Measurements from ENCODE around the gene SCCPDH. TPM values are rescaled to one million over a fixed set of nuclear protein-coding genes. Genes with fewer than 3 reads are reported as not detected.

The SCCPDH gene
- total RNA-seq, 1 donor from 2014 or later = 46.8 TPM

DNA sequence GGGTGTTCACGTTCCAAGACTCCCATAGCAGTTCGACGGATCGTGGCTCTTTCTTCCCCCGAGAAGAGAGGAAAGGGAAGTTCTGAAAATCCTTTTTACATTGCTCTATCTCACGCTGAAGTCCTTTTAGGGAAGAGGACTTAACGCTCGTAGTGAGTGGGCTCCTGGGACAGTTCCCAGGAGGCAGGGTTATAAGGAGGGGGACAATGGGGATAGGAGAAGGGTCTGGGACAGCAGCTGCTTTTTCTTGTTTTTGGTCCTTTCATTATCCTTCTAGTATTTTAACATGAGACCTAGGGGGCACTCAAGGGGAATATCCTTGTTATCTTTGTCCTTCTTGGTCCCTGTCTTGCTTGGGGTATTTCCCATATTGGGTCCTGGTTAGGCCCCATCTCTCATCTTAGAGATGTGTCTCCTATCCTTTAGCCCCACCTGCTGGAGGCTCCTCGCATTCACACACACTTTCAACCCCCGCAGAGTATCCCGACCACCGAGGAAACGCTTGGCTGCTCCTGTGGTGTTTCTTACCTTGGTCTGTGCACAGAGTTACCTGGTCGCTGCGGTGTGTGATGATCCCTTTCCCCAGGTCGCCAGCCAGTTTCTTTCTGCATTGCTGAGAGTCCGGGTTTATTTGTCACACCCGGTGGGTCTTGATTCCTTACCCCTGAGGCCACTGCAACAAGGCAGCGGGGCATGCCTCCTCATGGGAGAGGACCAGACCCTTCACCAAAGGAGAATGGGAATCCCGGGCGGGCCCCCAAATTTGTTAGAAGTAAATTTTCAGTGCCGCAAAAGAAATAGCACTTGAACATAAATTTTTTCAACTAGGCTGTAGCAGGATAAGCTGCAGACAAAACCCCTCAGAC lies 29.7 kb downstream of the SCCPDH start:
- DNase-seq = peak; percentile 79

DNA sequence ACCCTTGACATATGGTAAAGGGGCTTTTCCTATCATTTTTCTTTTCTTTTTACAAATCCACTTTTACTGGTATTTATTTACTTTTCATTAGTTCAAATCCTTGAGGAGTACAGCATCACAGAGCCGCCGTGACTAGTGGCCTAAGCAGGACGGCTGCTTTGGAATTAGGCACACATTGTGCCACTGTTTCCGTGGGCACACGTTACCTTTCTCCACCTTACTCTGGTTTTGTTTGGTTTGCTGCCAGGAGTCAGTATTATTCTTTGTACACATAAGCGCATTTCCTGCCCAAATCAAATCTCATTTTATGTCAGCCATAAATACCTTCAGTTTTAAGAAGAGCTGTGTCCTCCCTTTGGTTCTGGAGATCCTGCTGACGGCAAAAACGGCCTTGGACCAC lies 31.2 kb downstream of the SCCPDH start:
- DNase-seq = no peak

DNA sequence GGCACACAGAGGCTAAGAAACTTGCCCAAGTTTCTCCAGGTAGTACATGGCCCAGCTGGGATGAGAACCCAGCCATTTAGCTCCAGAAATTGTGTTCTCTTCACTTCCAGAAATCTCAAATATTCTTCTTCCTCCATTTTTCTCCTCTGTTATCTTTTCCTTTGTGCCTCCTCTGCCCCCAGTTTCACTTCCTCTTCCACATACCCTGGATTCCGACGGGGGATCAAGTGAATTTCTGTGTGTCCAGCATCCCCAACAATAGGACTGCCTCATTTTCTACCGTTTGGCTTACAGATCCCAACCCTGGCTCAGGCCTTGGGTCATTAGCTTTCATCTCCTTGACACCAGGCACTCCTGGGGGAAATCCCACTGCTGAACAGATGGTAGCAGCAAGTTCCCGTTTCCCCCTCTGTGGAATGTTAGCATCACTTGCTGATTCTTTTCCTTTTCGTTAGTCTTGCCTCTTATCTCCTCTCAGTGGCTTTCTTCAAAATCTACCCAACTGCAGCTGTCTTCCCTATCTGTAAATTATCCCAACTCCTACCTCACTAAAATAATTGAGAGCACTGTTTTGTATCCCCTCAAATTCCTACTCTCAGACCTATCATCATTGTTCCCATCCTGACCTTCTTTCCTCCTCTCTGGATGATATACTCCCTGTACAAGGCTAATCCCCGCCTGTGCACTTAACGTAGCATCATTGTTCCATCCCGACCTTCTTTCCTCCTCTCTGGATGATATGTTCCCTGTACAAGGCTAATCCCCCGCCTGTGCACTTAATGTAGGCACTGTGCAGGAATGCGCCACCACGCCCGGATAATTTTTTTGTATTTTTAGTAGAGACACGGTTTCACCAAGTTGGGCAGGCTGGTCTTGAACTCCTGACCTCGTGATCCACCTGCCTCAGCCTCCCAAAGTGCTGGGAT lies 36.5 kb downstream of the SCCPDH start:
- no peak for DNase-seq

DNA sequence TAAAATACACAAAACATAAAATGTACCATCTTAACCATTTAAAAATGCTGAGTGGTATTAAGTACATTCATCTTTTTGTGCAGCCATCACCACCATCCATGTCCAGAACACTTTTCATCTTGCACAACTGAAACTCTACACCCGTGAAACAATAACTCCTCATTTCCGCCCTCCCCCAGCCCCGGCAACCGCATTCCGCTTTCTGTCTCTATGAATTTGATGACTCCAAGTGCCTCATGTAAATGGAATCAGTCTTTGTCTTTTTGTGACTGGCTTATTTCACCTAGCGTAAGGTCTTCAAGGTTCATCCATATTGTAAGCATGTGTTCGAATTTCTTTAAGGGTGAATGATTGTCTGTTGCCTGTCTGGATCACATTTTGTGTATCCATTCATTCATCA lies 37.2 kb downstream of the SCCPDH start:
- peak; percentile 27 for DNase-seq

DNA sequence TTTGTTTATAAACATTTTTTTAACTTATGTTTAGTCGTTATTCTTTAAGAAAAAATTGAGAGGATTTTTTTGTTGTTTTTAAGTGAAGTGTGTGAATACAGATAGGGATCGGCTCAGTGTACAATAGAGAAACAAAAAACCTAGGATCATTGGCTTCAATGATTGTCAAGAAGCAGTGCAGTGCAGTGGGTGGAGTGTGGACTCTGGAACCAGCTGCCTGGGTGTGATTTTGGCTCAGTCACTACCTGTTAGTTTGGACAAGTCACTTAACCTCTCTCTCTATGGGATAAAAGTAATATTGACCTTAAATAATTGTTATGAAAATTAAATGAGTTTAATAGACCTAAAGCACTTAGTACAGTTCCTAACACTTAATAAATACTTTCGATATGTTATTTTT lies 41.3 kb downstream of the SCCPDH start:
- no peak for DNase-seq

DNA sequence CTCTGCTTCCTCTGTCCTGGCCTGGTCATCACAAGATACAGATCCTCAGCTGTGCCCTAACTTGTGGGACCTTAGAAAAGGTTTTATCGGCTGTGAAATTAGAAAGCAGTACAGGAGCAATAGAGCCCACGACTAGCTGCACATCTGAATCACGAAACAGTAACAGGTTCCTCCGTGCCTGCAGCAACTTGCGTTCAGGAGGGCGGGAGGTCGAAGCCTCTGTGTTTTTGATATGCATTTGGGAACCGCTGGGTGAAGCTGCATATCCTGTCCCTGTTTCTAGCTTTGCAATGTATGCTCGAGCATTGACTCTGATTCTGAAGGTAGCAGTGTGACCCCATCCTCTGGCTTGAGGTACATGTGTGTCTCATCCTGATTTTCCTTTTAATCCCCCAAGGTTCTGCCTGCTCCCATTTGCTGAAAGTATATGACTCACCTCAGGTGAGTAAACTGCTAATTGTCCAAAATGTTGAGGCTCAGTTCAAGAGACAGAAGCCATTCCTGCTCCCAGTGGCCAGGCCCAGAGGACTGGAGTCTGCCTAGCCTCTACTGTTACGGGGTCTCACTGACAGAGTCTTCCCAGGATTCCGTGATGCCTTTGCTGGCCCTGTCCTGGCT lies 44.3 kb downstream of the SCCPDH start:
- no peak for DNase-seq

DNA sequence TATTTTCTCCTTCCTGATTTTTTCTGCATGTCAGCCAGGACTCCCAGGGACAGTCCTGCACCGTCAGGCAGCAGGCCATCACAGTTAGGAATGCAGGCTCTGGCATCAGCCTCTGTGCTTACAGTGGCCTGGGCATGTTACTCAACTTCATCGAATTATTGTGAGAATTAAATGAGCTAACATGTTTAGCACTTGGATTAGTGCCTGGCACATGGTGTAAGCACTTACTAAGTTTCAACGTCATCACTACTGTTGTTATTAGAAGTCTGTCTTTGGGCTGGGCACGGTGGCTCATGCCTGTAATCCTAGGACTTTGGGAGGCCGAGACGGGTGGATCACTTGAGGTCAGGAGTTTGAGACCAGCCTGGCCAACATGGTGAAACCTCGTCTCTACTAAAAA lies 45.1 kb downstream of the SCCPDH start:
- peak; percentile 33 for DNase-seq

DNA sequence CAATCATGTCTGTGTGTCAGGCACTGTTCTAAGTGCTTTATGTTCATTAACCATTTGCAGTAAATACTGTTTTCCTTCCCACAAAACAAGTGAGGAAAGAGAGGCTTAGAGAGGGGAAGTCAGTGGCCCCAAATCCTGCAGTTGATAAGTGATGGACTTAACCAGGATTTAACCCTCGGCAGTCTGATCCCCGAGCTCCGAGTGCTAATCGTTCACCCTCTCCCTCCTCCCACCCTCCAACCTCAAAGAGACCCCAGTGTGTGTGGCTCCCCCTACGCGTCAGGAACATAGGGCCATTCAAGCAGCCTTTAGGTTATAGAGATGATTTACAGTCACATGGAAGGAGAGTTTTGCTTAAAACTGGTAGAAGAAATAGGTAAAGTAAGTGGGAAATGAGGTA lies 47.2 kb downstream of the SCCPDH start:
- no peak for DNase-seq

DNA sequence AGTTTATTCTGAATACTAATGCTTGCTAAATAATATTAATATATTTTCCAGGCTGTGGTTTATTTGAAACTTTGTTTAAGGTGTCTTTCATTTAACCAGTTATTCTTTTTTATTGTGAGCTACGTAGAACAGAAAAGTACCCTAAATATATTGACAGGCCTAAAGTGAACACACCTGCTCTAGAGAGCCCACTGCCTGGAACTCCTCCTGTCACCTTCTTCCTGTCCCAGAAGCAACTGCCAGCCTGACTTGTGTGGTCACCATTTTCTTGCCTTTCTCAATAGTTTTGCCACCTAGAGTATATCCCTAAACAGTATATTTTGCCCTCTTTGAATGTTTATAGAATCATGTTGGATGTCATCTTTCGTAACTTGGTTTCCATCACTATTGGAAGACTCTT lies 48.5 kb downstream of the SCCPDH start:
- no peak for DNase-seq

DNA sequence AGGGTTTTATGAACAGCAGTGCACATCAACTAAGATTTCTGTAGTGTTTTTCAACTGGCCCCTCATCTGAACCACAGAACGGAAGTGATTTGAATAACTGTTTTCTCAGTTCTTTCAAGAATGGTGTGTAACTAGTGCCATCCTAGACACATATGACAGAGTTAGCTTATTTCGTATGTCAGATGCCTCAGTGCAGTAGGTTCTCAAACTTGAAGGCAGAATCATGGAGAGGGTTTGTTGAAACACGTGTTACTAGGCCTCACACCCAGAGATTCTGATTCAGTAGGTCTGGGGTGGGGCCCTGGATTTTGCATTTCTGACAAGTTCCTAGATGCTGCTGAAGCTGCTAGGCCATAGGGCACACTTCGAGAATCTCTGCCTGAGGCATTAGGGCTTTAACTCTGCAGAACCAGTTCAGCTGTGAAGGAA lies 49.0 kb downstream of the SCCPDH start:
- DNase-seq = no peak

DNA sequence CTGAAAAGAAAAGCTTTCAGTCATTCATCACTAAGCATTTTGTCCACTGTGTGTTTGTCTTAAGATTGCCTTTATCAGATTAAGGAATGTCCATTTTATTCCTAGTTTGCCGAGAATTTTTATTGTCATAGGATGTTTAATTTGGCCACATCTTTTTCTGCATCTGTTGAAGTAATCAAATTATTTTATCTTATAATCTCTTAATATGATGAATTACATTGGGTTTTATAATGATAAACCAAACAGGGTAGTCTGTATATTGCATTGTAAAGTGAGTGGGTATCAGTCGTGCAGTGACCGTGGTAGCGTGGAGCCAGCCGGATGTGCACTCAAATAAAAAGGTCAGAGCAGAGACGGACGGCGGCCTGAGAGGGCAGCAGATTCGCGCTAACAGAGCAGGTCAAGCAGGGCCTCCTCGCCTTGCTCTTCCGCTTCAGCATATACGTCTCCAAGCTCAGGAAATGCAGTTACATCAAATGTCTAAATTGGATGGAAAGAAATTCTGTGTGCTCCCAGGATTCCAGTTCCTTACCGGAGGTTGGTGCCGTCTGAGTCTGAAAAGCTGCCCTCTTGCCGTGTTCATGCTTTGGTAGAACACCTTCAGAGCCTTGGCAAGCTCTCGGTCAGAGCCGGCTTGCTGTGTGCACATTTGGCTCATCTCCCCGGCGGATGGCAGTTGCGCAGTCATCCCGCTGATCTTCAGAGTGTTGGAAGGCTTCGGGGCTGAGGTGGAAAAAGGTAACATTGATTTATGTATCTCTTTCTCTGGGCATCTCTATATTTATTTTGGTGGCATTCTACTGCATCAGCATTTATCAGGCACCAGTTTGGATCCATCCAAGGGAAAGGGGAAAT lies 51.5 kb downstream of the SCCPDH start:
- no peak for DNase-seq

DNA sequence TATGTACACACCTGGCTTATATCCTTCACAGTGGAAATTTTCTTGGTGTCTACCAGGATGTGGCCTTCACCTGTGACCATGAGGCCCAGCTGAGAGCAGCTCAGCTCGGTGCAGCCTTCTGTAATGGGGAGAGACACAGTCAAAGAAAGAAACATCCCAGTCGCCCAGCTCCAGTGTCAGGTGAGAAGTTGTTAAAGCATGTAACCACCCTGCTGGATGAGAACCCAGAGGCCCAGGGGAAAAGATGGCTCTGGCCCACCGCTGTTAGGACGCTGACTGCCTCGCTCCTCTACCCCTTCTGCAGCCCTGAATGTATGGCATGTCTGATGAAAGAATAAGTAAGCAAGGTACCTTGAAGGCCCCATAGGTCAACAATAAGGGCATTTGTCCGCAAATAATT lies 52.7 kb downstream of the SCCPDH start:
- DNase-seq = no peak

DNA sequence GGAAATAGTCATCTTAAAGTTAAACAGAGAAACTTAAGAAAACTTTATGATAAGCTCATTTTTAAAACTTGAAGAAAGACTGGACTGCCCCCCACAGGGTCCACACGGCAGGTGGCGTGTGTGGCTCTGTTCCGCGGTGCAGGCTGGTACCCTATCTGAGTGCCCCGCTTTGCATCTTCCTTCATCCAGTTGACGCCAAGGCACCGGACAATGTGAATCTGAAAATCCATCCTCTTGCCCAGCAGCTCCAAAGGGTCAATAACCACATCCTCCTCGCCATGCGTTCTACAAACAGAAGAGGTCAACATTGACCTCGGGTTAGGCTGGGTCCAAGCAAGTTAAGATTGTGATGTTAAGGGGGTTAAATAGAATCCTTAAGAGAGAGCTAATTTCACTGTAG lies 54.5 kb downstream of the SCCPDH start:
- no peak for DNase-seq

DNA sequence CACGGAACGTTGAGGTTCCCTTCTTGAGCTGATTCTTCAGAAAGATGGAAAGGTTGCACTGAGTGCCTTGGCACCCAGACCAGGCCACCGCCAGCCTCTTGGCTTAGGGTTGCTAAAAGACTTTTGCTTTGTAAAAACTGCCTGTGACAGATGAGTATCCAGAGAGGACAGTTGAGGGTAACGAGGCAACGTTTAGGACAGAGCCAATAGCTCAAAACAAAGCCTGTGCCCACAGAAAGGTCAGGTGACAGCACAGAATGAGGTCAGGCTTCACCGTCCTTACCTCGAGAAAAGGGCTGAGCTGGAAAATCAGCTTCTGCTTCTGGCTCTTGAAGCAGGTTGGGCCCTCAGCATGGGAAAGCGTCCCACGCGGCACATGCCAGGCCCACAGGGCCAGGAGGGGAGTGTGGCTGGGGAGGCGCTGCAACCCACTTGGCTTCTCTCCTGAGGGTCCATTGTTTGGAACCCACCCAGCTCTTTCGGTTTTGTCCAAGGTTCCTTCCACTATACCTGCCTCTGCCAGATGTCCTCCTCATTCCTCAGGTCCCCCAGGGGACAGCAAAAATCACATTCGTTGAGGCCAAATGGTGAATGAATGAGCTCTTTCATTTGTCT lies 55.5 kb downstream of the SCCPDH start:
- no peak for DNase-seq

DNA sequence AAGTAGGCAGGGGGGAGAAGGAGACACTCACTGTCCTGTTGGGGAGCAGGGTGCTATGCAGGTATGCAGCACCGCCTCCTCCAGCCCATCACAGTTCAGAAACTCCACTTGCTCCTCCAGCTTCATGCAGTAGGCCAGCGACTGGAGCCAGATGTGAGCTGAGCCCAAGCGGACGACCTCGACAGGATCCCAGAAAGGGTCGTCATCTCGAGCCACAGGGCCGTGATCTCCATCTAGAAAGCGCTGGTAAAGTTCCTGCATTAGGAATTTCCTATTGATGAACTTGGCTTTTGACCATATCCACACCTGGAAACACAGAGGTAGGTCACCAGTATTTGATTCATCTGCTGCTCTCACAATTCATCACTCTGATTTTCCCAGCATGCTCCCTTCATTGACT lies 56.1 kb downstream of the SCCPDH start:
- no peak for DNase-seq

DNA sequence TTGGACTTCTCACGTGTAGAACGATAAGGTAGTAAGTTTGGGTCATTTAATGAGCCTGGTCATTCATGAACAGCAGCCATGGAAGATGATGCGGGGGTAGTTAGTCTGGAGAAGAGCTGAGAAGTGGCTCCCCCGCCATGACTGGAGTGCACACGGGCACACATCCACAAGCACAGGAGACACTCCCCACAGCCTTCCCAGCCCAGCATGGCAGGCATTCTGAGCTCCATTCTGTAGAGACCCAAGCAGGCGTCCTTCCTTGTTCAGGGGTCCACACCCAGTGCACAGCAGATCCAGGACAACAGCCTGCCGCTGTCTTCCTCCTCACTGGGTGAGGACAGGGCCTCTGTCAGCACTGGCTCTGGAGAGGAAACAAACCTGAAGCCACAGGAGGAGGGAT lies 57.0 kb downstream of the SCCPDH start:
- DNase-seq = no peak

DNA sequence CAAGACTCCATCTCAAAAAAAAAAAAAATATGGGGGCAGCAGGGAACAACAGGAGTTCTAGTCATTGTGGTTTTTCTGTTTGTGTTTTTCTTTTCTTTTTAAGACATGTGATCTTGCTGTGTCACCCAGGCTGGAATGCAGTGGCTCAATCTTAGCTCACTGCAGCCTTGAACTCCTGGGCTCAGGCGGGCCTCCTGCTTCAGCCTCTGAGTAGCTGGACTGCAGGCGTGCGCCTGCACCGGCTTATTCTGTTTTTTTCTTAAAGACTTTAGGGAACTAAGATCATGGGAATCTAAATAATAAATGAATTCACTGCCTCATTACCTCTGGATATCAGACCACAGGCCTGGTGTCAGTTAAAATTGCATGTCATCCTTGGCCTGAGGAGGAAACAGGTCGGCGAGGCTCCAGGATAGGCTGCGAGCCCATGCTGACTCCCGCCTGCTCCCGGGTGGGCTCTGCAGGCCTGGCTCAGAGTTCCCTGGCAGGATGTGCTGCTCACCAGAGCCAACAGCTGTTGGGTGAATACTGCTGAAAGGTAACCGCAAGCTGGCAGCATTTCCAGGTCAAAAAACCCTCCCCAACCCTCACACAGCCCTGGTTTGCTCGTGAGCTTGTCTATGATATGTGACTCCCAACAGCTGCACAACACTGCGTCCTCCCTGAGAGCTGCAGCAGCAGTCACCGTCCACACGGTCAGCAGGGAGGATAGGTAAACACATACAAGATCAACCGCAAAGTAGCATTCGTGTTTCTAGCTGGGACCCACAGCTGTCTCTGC lies 58.1 kb downstream of the SCCPDH start:
- peak; percentile 93 for DNase-seq

DNA sequence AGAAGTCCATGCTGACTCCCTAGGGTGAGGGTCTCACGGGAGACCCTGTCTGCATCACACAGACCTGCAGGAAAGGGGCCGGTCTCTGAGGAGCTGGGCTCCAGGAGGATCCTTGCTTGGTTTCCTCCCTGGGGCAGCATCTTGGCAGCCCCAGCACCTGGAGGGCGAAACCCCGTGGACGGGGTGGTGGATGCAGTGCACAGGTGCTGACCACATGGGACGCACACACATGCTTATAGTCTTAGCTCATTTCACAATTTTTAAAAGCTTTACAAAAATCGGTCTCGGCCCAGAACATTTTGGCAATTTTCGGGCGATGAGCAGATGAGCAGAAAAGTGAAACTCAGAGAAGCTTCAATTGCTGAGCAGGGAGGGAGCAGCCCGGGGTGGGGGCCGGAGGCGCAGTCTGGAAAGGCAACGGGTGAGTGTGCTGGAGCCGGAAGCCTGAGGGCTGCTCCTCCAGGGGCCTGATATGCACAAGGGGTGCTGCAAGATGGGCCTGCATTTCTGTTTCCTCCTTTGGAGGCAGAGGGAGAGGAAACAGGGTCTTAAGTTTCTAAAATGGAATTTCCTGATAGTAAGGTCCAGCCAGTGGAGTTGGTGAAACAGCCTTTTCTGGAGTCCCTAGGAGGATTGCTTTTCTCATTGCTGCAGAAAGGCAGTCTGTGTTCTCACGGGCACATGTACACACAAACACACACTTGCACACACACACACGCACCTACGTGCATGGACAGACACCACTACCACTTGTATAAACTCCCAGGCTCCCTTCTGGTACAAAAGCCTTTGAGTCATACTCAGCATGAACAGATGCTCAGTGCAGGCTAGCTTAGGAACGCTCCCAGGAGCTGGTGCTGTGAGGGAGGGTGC lies 60.6 kb downstream of the SCCPDH start:
- DNase-seq = peak; percentile 57

DNA sequence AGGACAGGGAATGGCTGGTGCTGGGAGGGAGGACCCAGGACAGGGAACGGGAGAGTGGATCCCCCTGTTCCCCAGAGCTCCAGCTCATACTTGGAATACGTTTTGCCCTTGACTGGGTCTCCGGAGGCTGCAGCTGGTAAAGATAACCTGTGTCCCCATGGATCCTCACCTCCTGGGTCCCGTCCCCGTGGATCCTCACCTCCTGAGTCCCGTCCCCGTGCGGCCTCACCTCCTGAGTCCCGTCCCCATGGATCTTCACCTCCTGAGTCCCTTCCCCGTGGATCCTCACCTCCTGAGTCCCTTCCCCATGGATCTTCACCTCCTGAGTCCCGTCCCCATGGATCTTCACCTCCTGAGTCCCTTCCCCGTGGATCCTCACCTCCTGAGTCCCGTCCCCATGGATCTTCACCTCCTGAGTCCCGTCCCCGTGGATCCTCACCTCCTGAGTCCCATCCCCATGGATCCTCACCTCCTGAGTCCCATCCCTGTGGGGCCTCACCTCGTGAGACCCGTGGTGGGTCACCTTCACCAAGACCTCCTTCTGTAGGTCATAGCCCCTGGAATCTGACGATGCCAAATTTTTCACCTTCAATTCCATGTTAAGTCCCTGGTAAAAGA lies 61.4 kb downstream of the SCCPDH start:
- DNase-seq = no peak

All from tongue (tissue), 2 donors.